ENCODE data around the gene TMEM128.

Gene TMEM128, protein sequence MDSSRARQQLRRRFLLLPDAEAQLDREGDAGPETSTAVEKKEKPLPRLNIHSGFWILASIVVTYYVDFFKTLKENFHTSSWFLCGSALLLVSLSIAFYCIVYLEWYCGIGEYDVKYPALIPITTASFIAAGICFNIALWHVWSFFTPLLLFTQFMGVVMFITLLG

GRCh38 chr4:4248029-4248884, at the start of gene TMEM128:
Gene TMEM128, minus strand, starts transcription at chr4:4248223. Its CDS starts 21 bp downstream, at chr4:4248202.
- peaks cover 13% of the 10 kb centered on the region for H3K4me1 Mint-ChIP-seq (ENCODE audit: low read depth)
- DNase-seq (ENCODE audit: low spot score), result peak; percentile 91

GRCh38 chr4:4296283-4296846, 48.3 kb upstream of the TMEM128 start:
- peaks cover 4% of the 10 kb centered on the region for H3K36me3 Mint-ChIP-seq (ENCODE audit: low read depth)

More at GRCh38 chr4:4248029-4248884, at the start of gene TMEM128:
- Mint-ChIP-seq H3K27ac (peak within 1 kb of the TSS; percentile 97), H3K36me3 (ENCODE audit: low read depth) (peaks cover 10% of the 10 kb centered on the region), H3K27me3 (ENCODE audit: low read depth) (no peaks in the 10 kb centered on the region), H3K4me3 (peak within 1 kb of the TSS; percentile 95), H3K9me3 (no peaks in the 10 kb centered on the region)

DNA sequence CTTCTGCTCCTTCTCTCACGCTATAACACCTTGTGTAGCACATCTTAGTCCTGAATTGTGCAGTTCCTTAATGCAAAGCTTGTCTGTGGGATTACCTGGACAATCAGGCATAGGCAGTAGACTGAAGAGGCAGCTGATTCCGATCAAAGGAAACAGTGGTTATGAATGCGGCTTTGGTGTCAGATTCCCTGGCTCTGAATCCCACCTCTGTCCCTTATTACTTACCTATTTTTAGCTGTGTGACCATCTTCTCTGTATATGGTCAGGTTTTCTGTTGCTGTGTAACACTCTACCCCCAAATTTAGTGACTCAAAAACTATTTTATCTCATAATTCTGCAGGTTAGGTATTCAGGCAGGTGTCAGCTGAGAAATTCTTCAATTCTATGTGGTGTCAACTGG, 45.3 kb upstream of the TMEM128 start:
- H3K27me3 Mint-ChIP-seq (ENCODE audit: low read depth), result no peaks in the 10 kb centered on the region
- H3K4me1 Mint-ChIP-seq (ENCODE audit: low read depth), result peaks cover 25% of the 10 kb centered on the region
- H3K4me3 Mint-ChIP-seq, result no peak overlapping the region
- H3K36me3 Mint-ChIP-seq (ENCODE audit: low read depth), result peaks cover 6% of the 10 kb centered on the region
- no peaks in the 10 kb centered on the region for H3K9me3 Mint-ChIP-seq
- no peak overlapping the region for H3K27ac Mint-ChIP-seq
- no peak for DNase-seq (ENCODE audit: low spot score)

More at GRCh38 chr4:4296283-4296846, 48.3 kb upstream of the TMEM128 start:
- Mint-ChIP-seq H3K9me3 (no peaks in the 10 kb centered on the region), H3K4me3 (no peak overlapping the region), H3K27ac (no peak overlapping the region), H3K4me1 (ENCODE audit: low read depth) (peaks cover 8% of the 10 kb centered on the region), H3K27me3 (ENCODE audit: low read depth) (no peaks in the 10 kb centered on the region)
- DNase-seq (ENCODE audit: low spot score), result no peak

DNA sequence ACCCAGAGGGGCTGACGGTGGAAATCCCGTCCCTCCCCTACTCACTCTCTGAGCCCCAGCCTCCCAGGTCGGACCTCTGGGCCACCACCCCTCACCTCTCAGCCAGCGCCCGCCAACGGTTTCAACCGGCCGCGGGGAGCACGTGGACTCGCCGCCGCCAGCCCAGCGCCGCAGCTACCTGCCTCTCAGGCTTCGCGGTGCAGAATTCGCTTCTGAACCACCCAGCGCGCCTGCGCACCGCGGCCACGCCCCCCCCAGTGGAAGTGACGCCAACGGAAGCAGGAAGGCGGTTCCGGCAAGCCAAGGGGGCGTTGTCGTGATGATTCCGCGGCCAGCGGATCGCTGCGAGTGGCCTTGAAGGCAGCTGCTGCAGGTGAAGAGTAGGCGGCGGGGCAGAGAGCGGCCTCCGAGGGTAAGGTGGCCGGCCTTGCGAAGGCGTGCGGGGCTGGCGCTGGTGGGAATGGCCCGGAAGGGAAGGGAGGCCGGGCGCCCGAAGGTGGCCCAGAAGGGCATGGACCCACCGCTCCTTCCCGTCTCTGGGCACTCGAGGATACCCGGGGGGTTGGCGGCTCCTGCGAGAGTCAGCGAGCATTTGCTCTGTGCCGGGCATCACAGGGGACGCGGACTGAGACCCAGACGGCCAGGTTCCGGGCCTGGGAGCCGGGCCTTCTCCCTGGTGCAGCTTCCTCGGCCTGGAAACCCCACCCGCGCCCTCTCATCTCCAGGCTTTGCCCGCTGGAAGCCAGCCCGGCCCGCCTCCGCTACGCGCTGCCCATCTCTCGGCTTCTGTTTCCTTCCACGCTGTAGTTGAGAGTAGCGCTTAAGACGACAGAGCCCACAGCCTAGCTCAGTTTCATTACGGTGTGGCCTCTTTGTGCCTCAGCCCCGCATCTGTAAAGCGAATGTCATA, 42.2 kb upstream of the TMEM128 start, which contains the start of the genes LYAR and ZBTB49:
TSS of gene LYAR (minus strand) at position 214 of the 910 bp plus-strand sequence. CDS start 6,412 bp downstream, outside the sequence.
TSS of gene ZBTB49 (plus strand) at position 311 of the 910 bp plus-strand sequence. CDS start 9,695 bp downstream, outside the sequence.
- H3K27me3 Mint-ChIP-seq (ENCODE audit: low read depth), result no peaks in the 10 kb centered on the region
- DNase-seq (ENCODE audit: low spot score), result peak; percentile 97
- H3K9me3 Mint-ChIP-seq, result no peaks in the 10 kb centered on the region
- H3K36me3 Mint-ChIP-seq (ENCODE audit: low read depth), result peaks cover 11% of the 10 kb centered on the region
- H3K27ac Mint-ChIP-seq, result peak within 1 kb of the TSS; percentile 92
- peaks cover 26% of the 10 kb centered on the region for H3K4me1 Mint-ChIP-seq (ENCODE audit: low read depth)
- peak within 1 kb of the TSS; percentile 95 for H3K4me3 Mint-ChIP-seq

- peak overlapping the region; percentile 92 for H3K27ac Mint-ChIP-seq
- no peaks in the 10 kb centered on the region for H3K9me3 Mint-ChIP-seq
- peaks cover 12% of the 10 kb centered on the region for H3K36me3 Mint-ChIP-seq (ENCODE audit: low read depth)
- H3K4me1 Mint-ChIP-seq (ENCODE audit: low read depth), result peaks cover 26% of the 10 kb centered on the region
- peak overlapping the region; percentile 95 for H3K4me3 Mint-ChIP-seq
- no peak for DNase-seq (ENCODE audit: low spot score)
- H3K27me3 Mint-ChIP-seq (ENCODE audit: low read depth), result no peaks in the 10 kb centered on the region
Measured at GRCh38 chr4:4289597-4289940, 41.5 kb upstream of the TMEM128 start.

GRCh38 chr4:4289055-4289454, 41.0 kb upstream of the TMEM128 start:
- H3K4me1 Mint-ChIP-seq (ENCODE audit: low read depth), result peaks cover 26% of the 10 kb centered on the region
- DNase-seq (ENCODE audit: low spot score), result no peak
- H3K27ac Mint-ChIP-seq, result peak overlapping the region; percentile 92
- H3K36me3 Mint-ChIP-seq (ENCODE audit: low read depth), result peaks cover 16% of the 10 kb centered on the region
- peak overlapping the region; percentile 95 for H3K4me3 Mint-ChIP-seq
- H3K9me3 Mint-ChIP-seq, result no peaks in the 10 kb centered on the region
- no peaks in the 10 kb centered on the region for H3K27me3 Mint-ChIP-seq (ENCODE audit: low read depth)

DNA sequence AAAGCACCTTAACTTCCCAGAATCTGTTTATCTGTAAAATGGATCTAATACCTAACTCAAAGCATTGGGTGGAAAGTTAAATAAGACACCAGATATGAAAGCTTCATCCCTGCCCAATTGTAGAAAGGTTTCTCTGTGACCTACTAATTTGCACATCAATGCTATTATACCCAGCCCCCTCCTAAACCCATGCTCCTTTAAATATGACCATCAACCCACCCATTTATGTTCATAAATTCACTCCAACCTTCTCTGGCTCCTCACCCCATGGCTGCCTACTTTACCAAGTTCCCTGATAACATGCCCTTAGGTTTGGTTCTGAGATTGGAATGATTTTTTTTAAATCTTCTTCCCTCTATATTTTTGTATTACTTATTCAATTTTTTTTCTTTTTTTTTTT, 40.1 kb upstream of the TMEM128 start:
- H3K27ac Mint-ChIP-seq, result no peak overlapping the region
- no peaks in the 10 kb centered on the region for H3K27me3 Mint-ChIP-seq (ENCODE audit: low read depth)
- H3K36me3 Mint-ChIP-seq (ENCODE audit: low read depth), result peaks cover 18% of the 10 kb centered on the region
- H3K4me1 Mint-ChIP-seq (ENCODE audit: low read depth), result peaks cover 26% of the 10 kb centered on the region
- H3K9me3 Mint-ChIP-seq, result no peaks in the 10 kb centered on the region
- no peak for DNase-seq (ENCODE audit: low spot score)
- H3K4me3 Mint-ChIP-seq, result peak overlapping the region; percentile 30

- peaks cover 12% of the 10 kb centered on the region for H3K4me1 Mint-ChIP-seq (ENCODE audit: low read depth)
- H3K4me3 Mint-ChIP-seq, result no peak overlapping the region
- H3K9me3 Mint-ChIP-seq, result no peaks in the 10 kb centered on the region
- no peaks in the 10 kb centered on the region for H3K27me3 Mint-ChIP-seq (ENCODE audit: low read depth)
- H3K36me3 Mint-ChIP-seq (ENCODE audit: low read depth), result peaks cover 31% of the 10 kb centered on the region
- no peak for DNase-seq (ENCODE audit: low spot score)
- no peak overlapping the region for H3K27ac Mint-ChIP-seq
Measured at GRCh38 chr4:4284827-4285618, 37.0 kb upstream of the TMEM128 start.

GRCh38 chr4:4281787-4282186, 33.8 kb upstream of the TMEM128 start:
- H3K27me3 Mint-ChIP-seq (ENCODE audit: low read depth), result no peaks in the 10 kb centered on the region
- no peak overlapping the region for H3K27ac Mint-ChIP-seq
- peaks cover 34% of the 10 kb centered on the region for H3K36me3 Mint-ChIP-seq (ENCODE audit: low read depth)
- no peaks in the 10 kb centered on the region for H3K4me1 Mint-ChIP-seq (ENCODE audit: low read depth)
- no peak for DNase-seq (ENCODE audit: low spot score)
- no peak overlapping the region for H3K4me3 Mint-ChIP-seq
- no peaks in the 10 kb centered on the region for H3K9me3 Mint-ChIP-seq

DNA sequence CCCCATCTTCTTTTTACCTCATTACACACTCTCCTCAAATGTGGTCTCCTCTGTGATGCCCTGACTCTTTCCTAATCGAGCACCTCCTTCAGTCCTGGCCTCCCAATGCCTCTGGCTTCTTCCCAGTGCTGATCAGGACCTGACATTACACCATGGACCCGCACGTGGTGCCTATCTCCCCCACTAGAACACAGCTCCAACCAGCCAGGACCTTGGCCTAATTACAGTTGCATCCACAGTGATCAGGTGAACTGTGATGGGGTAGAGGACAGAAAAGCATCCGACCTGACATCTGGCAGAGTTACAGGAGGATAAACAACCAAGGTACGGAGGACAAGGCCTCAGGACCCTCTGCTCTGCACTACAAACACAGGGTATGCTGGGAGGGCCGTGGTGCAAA, 29.5 kb upstream of the TMEM128 start:
- no peaks in the 10 kb centered on the region for H3K27me3 Mint-ChIP-seq (ENCODE audit: low read depth)
- H3K36me3 Mint-ChIP-seq (ENCODE audit: low read depth), result peaks cover 40% of the 10 kb centered on the region
- H3K9me3 Mint-ChIP-seq, result no peaks in the 10 kb centered on the region
- H3K27ac Mint-ChIP-seq, result no peak overlapping the region
- H3K4me1 Mint-ChIP-seq (ENCODE audit: low read depth), result no peaks in the 10 kb centered on the region
- no peak overlapping the region for H3K4me3 Mint-ChIP-seq
- no peak for DNase-seq (ENCODE audit: low spot score)

DNA sequence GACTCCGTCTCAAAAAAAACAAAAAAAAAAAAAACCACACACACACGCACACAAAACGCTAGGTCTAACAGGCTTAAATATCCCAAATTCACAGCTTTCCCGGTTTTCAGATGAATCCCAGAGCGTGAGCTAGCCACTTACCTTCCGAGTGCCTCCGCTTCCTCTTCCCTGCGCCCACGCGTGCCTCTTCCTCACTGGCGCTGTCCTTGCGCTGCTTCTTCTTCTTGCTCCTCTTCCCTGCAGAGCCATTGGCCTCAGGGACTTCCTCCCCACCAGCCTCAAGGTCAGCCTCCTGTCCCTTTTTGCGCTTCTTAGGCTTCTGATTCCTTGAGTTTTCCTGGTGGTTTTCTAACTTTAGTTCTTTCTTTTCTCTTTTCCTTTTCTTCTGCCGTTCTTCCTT, 26.2 kb upstream of the TMEM128 start:
- Mint-ChIP-seq H3K27ac (no peak overlapping the region), H3K36me3 (ENCODE audit: low read depth) (peaks cover 50% of the 10 kb centered on the region), H3K27me3 (ENCODE audit: low read depth) (no peaks in the 10 kb centered on the region), H3K9me3 (no peaks in the 10 kb centered on the region), H3K4me1 (ENCODE audit: low read depth) (peaks cover 4% of the 10 kb centered on the region), H3K4me3 (no peak overlapping the region)
- DNase-seq (ENCODE audit: low spot score), result no peak

GRCh38 chr4:4271912-4272311, 23.9 kb upstream of the TMEM128 start:
- Mint-ChIP-seq H3K36me3 (ENCODE audit: low read depth) (peaks cover 54% of the 10 kb centered on the region), H3K27me3 (ENCODE audit: low read depth) (no peaks in the 10 kb centered on the region), H3K4me1 (ENCODE audit: low read depth) (peaks cover 8% of the 10 kb centered on the region), H3K9me3 (no peaks in the 10 kb centered on the region), H3K4me3 (no peak overlapping the region), H3K27ac (peak overlapping the region; percentile 8)
- no peak for DNase-seq (ENCODE audit: low spot score)

GRCh38 chr4:4270529-4270928, 22.5 kb upstream of the TMEM128 start:
- Mint-ChIP-seq H3K36me3 (ENCODE audit: low read depth) (peaks cover 53% of the 10 kb centered on the region), H3K4me3 (no peak overlapping the region), H3K4me1 (ENCODE audit: low read depth) (peaks cover 8% of the 10 kb centered on the region), H3K27ac (peak overlapping the region; percentile 67), H3K9me3 (no peaks in the 10 kb centered on the region), H3K27me3 (ENCODE audit: low read depth) (no peaks in the 10 kb centered on the region)
- no peak for DNase-seq (ENCODE audit: low spot score)

Data from T-helper 2 cell treated with Interferon-gamma antibody and Interleukin-4, amounts not matched to agents 5 μg/mL and 100 μg/mL, for 36 hours (primary cell).